CD14-positive monocyte (primary cell): Measurements from ENCODE around the gene SETD1B. TPM values are rescaled to one million over a fixed set of nuclear protein-coding genes. Genes with fewer than 3 reads are reported as not detected.

Experiments
- DNase-seq, 3 donors: peaks; one replicate each; pipeline ENCODE4 v3.0.0-alpha.2; 2011 to 2022
- H2AFZ ChIP-seq: 2 replicates; pipeline ENCODE4 v1.6.0; 2012; ENCODE audit warnings: mild to moderate bottlenecking, low read depth, low read length, inconsistent platforms; ENCODE audit not compliant: insufficient read depth, poor library complexity, severe bottlenecking
- H3K27ac ChIP-seq, 2 donors: 1 replicate in 1 of 2; 2 replicates in 1 of 2; pipeline ENCODE4 v1.5.1; 2012 to 2013; ENCODE audit warnings: low read length in 2 of 2, control low read depth in 1 of 2, inconsistent platforms in 1 of 2, low read depth in 1 of 2, mild to moderate bottlenecking in 1 of 2
- H3K27me3 ChIP-seq, 2 donors: one replicate each; pipeline versions ENCODE4 v1.6.0 to v1.6.1; 2011 to 2013; ENCODE audit warnings: low read length in 2 of 2; ENCODE audit not compliant: control insufficient read depth in 2 of 2, insufficient read depth in 2 of 2
- H3K36me3 ChIP-seq, 2 donors: replicated peaks in 1 of 2; 1 replicate in 1 of 2; 2 replicates in 1 of 2; pipeline versions ENCODE4 v1.5.1 to v1.6.1; 2012 to 2013; ENCODE audit warnings: low read length in 2 of 2, control low read depth in 1 of 2, inconsistent platforms in 1 of 2, mild to moderate bottlenecking in 1 of 2; ENCODE audit not compliant: insufficient read depth in 2 of 2, control insufficient read depth in 1 of 2
- H3K4me1 ChIP-seq, 2 donors: 1 replicate in 1 of 2; 2 replicates in 1 of 2; pipeline versions ENCODE4 v1.5.1 to v1.6.1; 2012 to 2013; ENCODE audit warnings: low read length in 2 of 2, control low read depth in 1 of 2, inconsistent platforms in 1 of 2, mild to moderate bottlenecking in 1 of 2, moderate library complexity in 1 of 2; ENCODE audit not compliant: insufficient read depth in 2 of 2, control insufficient read depth in 1 of 2
- H3K4me2 ChIP-seq: replicated peaks from 2 replicates; pipeline ENCODE3; 2012; ENCODE audit warnings: low read length, moderate library complexity, mild to moderate bottlenecking; ENCODE audit not compliant: poor library complexity, severe bottlenecking; ENCODE audit errors: extremely low read depth
- H3K4me3 ChIP-seq, 3 experiments: fragments of 200-600 bp in 1 of 3; sonication (generic) in 1 of 3; replicated peaks in 1 of 3; 1 replicate in 2 of 3; 2 replicates in 1 of 3; pipeline ENCODE4 v1.5.1; 2011 to 2013; ENCODE audit warnings: low read length in 3 of 3, mild to moderate bottlenecking in 3 of 3, control low read depth in 2 of 3, low read depth in 2 of 3, inconsistent platforms in 1 of 3, moderate library complexity in 1 of 3
- H3K79me2 ChIP-seq: 2 replicates; pipeline ENCODE4 v1.6.0; 2012; ENCODE audit warnings: mild to moderate bottlenecking, control low read depth, inconsistent platforms, low read length, moderate library complexity; ENCODE audit not compliant: insufficient read depth
- H3K9ac ChIP-seq: 2 replicates; pipeline ENCODE4 v1.6.0; 2017; ENCODE audit warnings: low read length, mild to moderate bottlenecking; ENCODE audit not compliant: insufficient read depth, poor library complexity, severe bottlenecking
- H3K9me3 ChIP-seq, 2 donors: replicated peaks in 1 of 2; 1 replicate in 1 of 2; 2 replicates in 1 of 2; pipeline versions ENCODE4 v1.5.1 to v1.6.1; 2012 to 2013; ENCODE audit warnings: low read length in 2 of 2, control low read depth in 1 of 2; ENCODE audit not compliant: control insufficient read depth in 1 of 2, insufficient read depth in 1 of 2
- H4K20me1 ChIP-seq: 2 replicates; pipeline ENCODE4 v1.6.0; 2012; ENCODE audit warnings: mild to moderate bottlenecking, low read length, control low read depth, moderate library complexity; ENCODE audit not compliant: insufficient read depth
- H3K27ac Mint-ChIP-seq, 7 donors: one replicate each; pipeline ENCODE4 v1.8.0; 2020; ENCODE audit warnings: mild to moderate bottlenecking in 7 of 7, mixed read lengths in 7 of 7, moderate library complexity in 6 of 7, inconsistent platforms in 2 of 7
- H3K27me3 Mint-ChIP-seq, 3 donors: one replicate each; pipeline ENCODE4 v1.8.0; 2021 to 2022; ENCODE audit warnings: low read depth in 3 of 3, mild to moderate bottlenecking in 3 of 3, mixed read lengths in 3 of 3, moderate library complexity in 3 of 3, inconsistent platforms in 1 of 3
- H3K36me3 Mint-ChIP-seq, 2 donors: one replicate each; pipeline ENCODE4 v1.8.0; 2020; ENCODE audit warnings: mixed read lengths in 2 of 2, inconsistent platforms in 1 of 2, mild to moderate bottlenecking in 1 of 2
- H3K4me1 Mint-ChIP-seq: one replicate; pipeline ENCODE4 v1.8.0; 2020; ENCODE audit warnings: mild to moderate bottlenecking, mixed read lengths
- H3K4me3 Mint-ChIP-seq, 2 donors: one replicate each; pipeline ENCODE4 v1.8.0; 2020; ENCODE audit warnings: mild to moderate bottlenecking in 2 of 2, mixed read lengths in 2 of 2, moderate library complexity in 1 of 2
- H3K9me3 Mint-ChIP-seq, 7 donors: one replicate each; pipeline ENCODE4 v1.8.0; 2020 to 2022; ENCODE audit warnings: mixed read lengths in 7 of 7, mild to moderate bottlenecking in 6 of 7, moderate library complexity in 6 of 7, inconsistent platforms in 2 of 7
- CTCF ChIP-seq: fragments of 200-600 bp; IDR thresholded peaks from one replicate; pipeline ENCODE4 v1.8.0; 2022; ENCODE audit warnings: antibody characterized with exemption, mild to moderate bottlenecking
- WGBS: methylation state at CpG from one replicate; pipeline ENCODE4 v1.1.5; 2013; ENCODE audit warnings: missing lambda C conversion rate; ENCODE audit not compliant: insufficient coverage; 5-methylcytosine and 5-hydroxymethylcytosine counted together
- intact Hi-C, 2 donors: fragments of 100-400 bp; cut with micrococcal nuclease; formaldehyde crosslinking; loops; one replicate each; pipeline versions ENCODE4 v1.15.0 to v1.15.1; 2023
- polyA plus RNA-seq, 3 donors: library from polyadenylated mRNA; depleted of rRNA in 1 of 3; unstranded in 2 of 3; stranded (reverse) in 1 of 3; fragments of 300-500 nt in 2 of 3; fragments of >200 nt in 1 of 3; fragmentation: Illumina TruSeq in 2 of 3; gene quantifications; 1 replicate in 2 of 3; 2 replicates in 1 of 3; pipeline ENCODE4 v1.2.3, GENCODE V29; 2012 to 2021

SETD1B gene
- polyA plus RNA-seq, 3 donors, result 0.28 to 9.0 (median 0.60) TPM

- Histone ChIP-seq H2AFZ (no peak overlapping the region), H3K79me2 (peaks cover 74% of the 10 kb centered on the region), H4K20me1 (peaks cover 56% of the 10 kb centered on the region), H3K27ac (peak overlapping the region; percentile 84 to 94), H3K9me3 (no peaks in the 10 kb centered on the region), H3K36me3 (peaks cover 28 to 30% of the 10 kb centered on the region in 2 donors), H3K4me1 (peaks cover 33 to 64% of the 10 kb centered on the region in 2 donors), H3K27me3 (no peaks in the 10 kb centered on the region), H3K4me3 (peak overlapping the region; percentile 69 to 100 (median 87)), H3K9ac (peak overlapping the region; percentile 95), H3K4me2 (peak overlapping the region; percentile 89)
- H3K4me1 Mint-ChIP-seq, result peaks cover 30% of the 10 kb centered on the region
- H3K27me3 Mint-ChIP-seq, result peaks cover 0 to 4% (median 0%) of the 10 kb centered on the region in 3 donors
- intact Hi-C loops, result loop anchor here (5.0 to 10.0 kb wide), 2 partner anchors 87 to 285 kb away; partner anchors contain the start of gene PSMD9 (in 1 of the 2)
- TF ChIP-seq CTCF, result no peak
- peaks cover 0 to 3% (median 0%) of the 10 kb centered on the region in 7 donors for H3K9me3 Mint-ChIP-seq
- DNase-seq, result peak; percentile 80 to 85 (median 82)
- H3K36me3 Mint-ChIP-seq, result peaks cover 18 to 33% of the 10 kb centered on the region in 2 donors
- H3K27ac Mint-ChIP-seq, result peak overlapping the region; percentile 85 to 95 (median 91)
- H3K4me3 Mint-ChIP-seq, result peak overlapping the region; percentile 78 to 83
- WGBS, result under 1% methylated on average over 82 of the region's 84 CpGs
These were observed 3.7 kb upstream of the SETD1B start for GRCh38 chr12:121799842-121800693.

GRCh38 chr12:121800694-121801594 lies 2.9 kb upstream of the SETD1B start:
- under 1% methylated on average over 81 of the region's 86 CpGs for WGBS
- Histone ChIP-seq H3K4me1 (peaks cover 31 to 61% of the 10 kb centered on the region in 2 donors), H3K9ac (peak overlapping the region; percentile 95), H3K4me2 (peak overlapping the region; percentile 100), H3K4me3 (peak overlapping the region; percentile 86 to 100 (median 89)), H2AFZ (peak overlapping the region; percentile 53), H3K27ac (peak overlapping the region; percentile 95 to 96), H4K20me1 (peaks cover 56% of the 10 kb centered on the region), H3K9me3 (no peaks in the 10 kb centered on the region), H3K79me2 (peaks cover 80% of the 10 kb centered on the region), H3K36me3 (peaks cover 21 to 22% of the 10 kb centered on the region in 2 donors), H3K27me3 (no peaks in the 10 kb centered on the region)
- Mint-ChIP-seq H3K27me3 (peaks cover 0 to 4% (median 2%) of the 10 kb centered on the region in 3 donors), H3K9me3 (peaks cover 0 to 3% (median 0%) of the 10 kb centered on the region in 7 donors), H3K36me3 (peaks cover 17 to 30% of the 10 kb centered on the region in 2 donors), H3K27ac (peak overlapping the region; percentile 95 to 100 (median 100)), H3K4me1 (peaks cover 29% of the 10 kb centered on the region), H3K4me3 (peak overlapping the region; percentile 94 to 98)
- no peak for TF ChIP-seq CTCF
- intact Hi-C loops, result no loop called here
- peak; percentile 74 to 77 (median 77) for DNase-seq
